ENCODE measurements around the gene GKN2. TPM values are rescaled to one million over a fixed set of nuclear protein-coding genes. Genes with fewer than 3 reads are reported as not detected.
A peak's percentile ranks its signal among the peaks of the same experiment; 100 is the strongest.

Gene GKN2
- total and polyA plus RNA-seq, 4 donors: 9.1 TPM; not detected in 3

DNA sequence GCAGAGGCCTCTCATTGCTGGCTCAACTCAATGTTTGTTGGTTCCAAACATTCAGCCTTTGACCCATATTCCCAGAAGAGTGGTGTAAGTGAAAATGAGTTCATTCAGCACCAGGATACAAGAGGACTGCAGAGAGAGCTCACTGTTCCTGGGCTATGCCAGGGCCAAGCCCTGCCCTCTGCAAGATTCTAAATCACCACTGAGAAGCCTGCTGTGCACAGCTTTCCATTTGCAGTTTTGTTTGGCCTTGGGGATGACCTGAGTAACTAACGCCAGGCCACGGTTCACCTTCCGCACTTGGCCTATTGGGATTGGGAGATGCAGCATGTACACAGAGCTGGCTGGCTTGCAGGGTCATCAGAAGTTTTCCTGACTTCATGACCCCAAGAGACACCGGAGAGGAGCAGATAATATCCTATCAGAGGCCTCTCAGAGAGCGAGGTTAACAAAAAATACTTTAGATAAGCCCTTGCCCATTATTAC is 34.4 kb upstream of the GKN2 start:
- H3K27ac ChIP-seq (ENCODE audit: low read depth in 1 of 2, low read length in 2 of 2): peak overlapping the region; percentile 59 to 64
- H3K4me1 ChIP-seq (ENCODE audit: control insufficient read depth in 4 of 4, insufficient read depth in 4 of 4, low read length in 3 of 4): peaks cover 5 to 25% (median 17%) of the 10 kb centered on the region in 4 donors
- no peaks in the 10 kb centered on the region for H3K36me3 ChIP-seq (ENCODE audit: control insufficient read depth in 4 of 4, insufficient read depth in 3 of 4, low read depth in 1 of 4, low read length in 3 of 4)
- TF ChIP-seq, protein P1, sequence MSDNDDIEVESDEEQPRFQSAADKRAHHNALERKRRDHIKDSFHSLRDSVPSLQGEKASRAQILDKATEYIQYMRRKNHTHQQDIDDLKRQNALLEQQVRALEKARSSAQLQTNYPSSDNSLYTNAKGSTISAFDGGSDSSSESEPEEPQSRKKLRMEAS (IDR thresholded peaks at IDR 0.05): peak; percentile 85
- TF ChIP-seq EGR1 (IDR thresholded peaks at IDR 0.05; ENCODE audit: low read depth in 2 of 2) (peak in 1 of 2 donors; percentile 54), JUND (IDR thresholded peaks at IDR 0.05) (peak; percentile 72 to 92), NR2F2 (IDR thresholded peaks at IDR 0.05) (peak; percentile 52), GABPA (IDR thresholded peaks at IDR 0.05 in 1 of 2, conservative IDR thresholded peaks at IDR 0.05 in 1 of 2) (peak in 1 of 2 donors; percentile 33), FOXA2 (IDR thresholded peaks at IDR 0.05) (peak; percentile 71), HNF4A (conservative IDR thresholded peaks at IDR 0.05) (peak; percentile 82 to 87), RAD21 (IDR thresholded peaks at IDR 0.05) (peak; percentile 33 to 43), RXRA (IDR thresholded peaks at IDR 0.05) (peak; percentile 98 to 99), TAF1 (conservative IDR thresholded peaks at IDR 0.05) (peak; percentile 37), SP1 (IDR thresholded peaks at IDR 0.05) (peak; percentile 96), FOXA1 (IDR thresholded peaks at IDR 0.05) (no peak), HNF4G (IDR thresholded peaks at IDR 0.05) (peak; percentile 56), YY1 (IDR thresholded peaks at IDR 0.05) (peak; percentile 85)
- TF ChIP-seq, protein P2, sequence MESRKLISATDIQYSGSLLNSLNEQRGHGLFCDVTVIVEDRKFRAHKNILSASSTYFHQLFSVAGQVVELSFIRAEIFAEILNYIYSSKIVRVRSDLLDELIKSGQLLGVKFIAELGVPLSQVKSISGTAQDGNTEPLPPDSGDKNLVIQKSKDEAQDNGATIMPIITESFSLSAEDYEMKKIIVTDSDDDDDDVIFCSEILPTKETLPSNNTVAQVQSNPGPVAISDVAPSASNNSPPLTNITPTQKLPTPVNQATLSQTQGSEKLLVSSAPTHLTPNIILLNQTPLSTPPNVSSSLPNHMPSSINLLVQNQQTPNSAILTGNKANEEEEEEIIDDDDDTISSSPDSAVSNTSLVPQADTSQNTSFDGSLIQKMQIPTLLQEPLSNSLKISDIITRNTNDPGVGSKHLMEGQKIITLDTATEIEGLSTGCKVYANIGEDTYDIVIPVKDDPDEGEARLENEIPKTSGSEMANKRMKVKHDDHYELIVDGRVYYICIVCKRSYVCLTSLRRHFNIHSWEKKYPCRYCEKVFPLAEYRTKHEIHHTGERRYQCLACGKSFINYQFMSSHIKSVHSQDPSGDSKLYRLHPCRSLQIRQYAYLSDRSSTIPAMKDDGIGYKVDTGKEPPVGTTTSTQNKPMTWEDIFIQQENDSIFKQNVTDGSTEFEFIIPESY (IDR thresholded peaks at IDR 0.05): peak; percentile 92
- TF ChIP-seq, protein P3, sequence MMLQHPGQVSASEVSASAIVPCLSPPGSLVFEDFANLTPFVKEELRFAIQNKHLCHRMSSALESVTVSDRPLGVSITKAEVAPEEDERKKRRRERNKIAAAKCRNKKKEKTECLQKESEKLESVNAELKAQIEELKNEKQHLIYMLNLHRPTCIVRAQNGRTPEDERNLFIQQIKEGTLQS (IDR thresholded peaks at IDR 0.05): peak; percentile 57
- TF ChIP-seq, protein P4, sequence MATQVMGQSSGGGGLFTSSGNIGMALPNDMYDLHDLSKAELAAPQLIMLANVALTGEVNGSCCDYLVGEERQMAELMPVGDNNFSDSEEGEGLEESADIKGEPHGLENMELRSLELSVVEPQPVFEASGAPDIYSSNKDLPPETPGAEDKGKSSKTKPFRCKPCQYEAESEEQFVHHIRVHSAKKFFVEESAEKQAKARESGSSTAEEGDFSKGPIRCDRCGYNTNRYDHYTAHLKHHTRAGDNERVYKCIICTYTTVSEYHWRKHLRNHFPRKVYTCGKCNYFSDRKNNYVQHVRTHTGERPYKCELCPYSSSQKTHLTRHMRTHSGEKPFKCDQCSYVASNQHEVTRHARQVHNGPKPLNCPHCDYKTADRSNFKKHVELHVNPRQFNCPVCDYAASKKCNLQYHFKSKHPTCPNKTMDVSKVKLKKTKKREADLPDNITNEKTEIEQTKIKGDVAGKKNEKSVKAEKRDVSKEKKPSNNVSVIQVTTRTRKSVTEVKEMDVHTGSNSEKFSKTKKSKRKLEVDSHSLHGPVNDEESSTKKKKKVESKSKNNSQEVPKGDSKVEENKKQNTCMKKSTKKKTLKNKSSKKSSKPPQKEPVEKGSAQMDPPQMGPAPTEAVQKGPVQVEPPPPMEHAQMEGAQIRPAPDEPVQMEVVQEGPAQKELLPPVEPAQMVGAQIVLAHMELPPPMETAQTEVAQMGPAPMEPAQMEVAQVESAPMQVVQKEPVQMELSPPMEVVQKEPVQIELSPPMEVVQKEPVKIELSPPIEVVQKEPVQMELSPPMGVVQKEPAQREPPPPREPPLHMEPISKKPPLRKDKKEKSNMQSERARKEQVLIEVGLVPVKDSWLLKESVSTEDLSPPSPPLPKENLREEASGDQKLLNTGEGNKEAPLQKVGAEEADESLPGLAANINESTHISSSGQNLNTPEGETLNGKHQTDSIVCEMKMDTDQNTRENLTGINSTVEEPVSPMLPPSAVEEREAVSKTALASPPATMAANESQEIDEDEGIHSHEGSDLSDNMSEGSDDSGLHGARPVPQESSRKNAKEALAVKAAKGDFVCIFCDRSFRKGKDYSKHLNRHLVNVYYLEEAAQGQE (IDR thresholded peaks at IDR 0.05): peak; percentile 99
- TF ChIP-seq, protein P5, sequence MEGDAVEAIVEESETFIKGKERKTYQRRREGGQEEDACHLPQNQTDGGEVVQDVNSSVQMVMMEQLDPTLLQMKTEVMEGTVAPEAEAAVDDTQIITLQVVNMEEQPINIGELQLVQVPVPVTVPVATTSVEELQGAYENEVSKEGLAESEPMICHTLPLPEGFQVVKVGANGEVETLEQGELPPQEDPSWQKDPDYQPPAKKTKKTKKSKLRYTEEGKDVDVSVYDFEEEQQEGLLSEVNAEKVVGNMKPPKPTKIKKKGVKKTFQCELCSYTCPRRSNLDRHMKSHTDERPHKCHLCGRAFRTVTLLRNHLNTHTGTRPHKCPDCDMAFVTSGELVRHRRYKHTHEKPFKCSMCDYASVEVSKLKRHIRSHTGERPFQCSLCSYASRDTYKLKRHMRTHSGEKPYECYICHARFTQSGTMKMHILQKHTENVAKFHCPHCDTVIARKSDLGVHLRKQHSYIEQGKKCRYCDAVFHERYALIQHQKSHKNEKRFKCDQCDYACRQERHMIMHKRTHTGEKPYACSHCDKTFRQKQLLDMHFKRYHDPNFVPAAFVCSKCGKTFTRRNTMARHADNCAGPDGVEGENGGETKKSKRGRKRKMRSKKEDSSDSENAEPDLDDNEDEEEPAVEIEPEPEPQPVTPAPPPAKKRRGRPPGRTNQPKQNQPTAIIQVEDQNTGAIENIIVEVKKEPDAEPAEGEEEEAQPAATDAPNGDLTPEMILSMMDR (IDR thresholded peaks at IDR 0.05; ENCODE audit: low read depth, low read length, missing input control): no peak
- H3K4me3 ChIP-seq (ENCODE audit: low read depth in 1 of 3, low read length in 3 of 3): no peak overlapping the region
- no peaks in the 10 kb centered on the region for H3K27me3 ChIP-seq (ENCODE audit: control insufficient read depth in 4 of 4, insufficient read depth in 4 of 4, low read length in 3 of 4)
- 37% methylated on average over 5 of the region's 5 CpGs for WGBS
- no peak for DNase-seq (ENCODE audit: low spot score)
- no peaks in the 10 kb centered on the region for H3K9me3 ChIP-seq (ENCODE audit: control insufficient read depth in 4 of 4, low read length in 3 of 4)
- H3K9ac ChIP-seq (ENCODE audit: low read depth in 1 of 2, low read length in 2 of 2): no peak overlapping the region
